EH (cell line): Measurements from ENCODE around the gene DUSP14.
A peak's percentile ranks its signal among the peaks of the same experiment; 100 is the strongest.

Source experiments
- DNase-seq: peaks from one replicate; pipeline ENCODE4 v3.0.0-alpha.2; 2015; ENCODE audit warnings: low read depth

DUSP14 gene

DNA sequence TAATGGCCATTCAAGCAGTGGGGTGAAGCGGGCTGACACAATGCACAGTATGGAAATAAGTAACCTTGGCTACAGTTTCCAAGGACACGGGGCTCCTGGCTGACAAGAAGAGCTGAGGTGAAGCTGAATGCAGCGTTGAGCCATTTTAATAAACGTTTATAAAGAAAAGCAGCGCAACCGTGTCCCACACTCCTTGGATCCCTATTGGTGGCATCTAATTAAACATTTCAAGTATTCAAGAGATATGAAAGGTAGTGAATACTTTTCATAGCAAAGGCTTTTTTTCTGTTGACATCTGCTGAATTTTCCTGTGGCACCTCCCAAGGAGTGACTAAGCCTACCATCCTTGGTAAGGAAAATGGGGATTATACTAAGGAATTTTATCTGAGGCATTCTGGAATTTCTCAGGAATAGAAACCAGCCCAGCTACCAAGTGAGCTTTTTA lies 26.5 kb downstream of the DUSP14 start:
- DNase-seq, result peak; percentile 79

- DNase-seq, result no peak
Observed at GRCh38 chr17:37517881-37518280, 28.2 kb downstream of the DUSP14 start.

DNA sequence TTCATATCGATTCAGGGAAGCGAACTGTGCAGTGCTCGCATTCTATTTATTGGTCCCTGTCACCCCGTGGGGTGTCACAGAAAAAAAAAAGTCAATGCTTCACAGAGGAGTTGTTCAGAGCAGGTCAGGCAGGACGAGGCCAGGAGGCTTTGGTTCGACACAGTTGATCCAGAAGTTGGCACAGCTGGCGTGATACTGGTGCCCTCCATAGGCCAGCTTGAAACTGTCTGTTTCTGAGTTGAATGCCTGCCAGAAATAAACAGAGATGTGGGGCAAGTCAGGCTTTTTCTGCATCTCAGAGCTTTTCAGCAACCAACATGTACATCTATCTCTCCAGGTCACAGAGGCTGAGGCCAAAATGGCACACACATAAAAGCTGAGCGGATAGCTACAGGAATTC lies 29.1 kb downstream of the DUSP14 start:
- DNase-seq, result no peak

DNA sequence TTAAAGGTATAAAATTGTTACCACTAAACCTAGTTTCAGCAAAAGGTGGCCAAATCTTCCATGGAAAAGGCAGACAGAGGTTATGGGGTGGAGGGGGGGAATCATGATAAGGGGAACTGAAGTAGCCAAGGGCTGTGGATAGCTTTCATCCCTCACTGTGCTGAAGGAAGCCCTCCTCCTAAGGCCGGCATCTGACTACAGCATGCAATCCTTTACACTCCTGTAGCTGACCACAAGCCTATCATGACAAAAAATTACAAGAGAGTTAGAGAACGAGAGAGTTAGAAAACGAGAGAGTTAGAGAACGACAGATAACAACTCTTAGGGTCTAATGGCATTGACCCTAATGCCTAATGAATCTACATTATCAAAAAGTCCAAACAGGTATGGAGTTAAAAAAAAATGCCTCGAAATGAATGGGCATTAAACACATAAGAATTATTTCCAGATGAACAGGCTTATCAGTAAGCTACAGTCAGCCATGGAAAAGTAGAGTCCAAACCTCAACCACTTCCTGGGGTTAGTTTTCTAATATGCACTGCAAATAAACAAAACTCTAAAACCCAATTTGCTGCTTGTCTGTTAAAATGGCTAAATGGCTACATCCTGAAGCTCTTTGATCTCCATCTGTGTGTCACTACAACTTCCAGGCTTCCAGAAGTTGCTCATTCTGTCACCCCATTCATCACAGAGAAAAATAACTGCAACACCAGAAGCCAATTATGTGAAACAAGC lies 29.7 kb downstream of the DUSP14 start:
- DNase-seq, result peak; percentile 58

DNA sequence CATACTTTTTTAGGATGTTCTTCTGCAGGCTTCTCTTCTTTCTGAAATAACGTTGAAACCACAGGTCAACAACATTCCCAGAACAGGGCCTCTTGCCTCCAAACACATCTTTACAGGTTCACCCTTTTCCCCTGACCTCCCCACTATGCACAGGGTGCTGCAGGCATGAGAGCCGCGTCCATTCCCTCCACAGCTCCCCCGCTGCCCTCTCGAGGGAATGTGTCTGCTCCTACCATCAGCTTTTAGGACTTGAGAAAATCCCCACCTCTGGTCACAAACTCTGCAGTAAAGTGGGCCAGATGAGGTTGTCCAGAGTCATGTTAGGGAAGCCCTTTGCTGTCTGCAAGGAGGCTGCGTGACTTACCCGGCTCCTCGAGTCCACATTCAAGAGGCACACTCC lies 30.5 kb downstream of the DUSP14 start:
- DNase-seq, result no peak

DNA sequence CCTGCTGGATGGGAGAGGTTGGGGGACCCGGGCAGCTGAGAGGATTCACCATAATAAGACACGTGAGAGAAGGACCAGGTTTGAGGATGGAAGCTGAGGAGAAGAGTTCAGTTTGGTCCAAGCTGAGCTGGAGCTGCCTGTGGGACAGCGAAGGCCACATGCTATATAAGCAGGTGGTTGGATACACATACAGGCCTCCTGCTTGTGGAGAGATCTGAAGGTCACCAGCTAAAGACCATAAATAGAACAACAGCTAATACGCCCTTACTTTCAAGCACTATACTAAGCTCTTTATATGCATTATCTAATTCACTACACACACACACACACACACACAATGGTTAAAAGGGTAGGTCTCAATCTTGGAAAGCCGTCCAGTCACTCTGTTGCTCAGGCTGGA lies 32.1 kb downstream of the DUSP14 start:
- DNase-seq, result no peak

DNA sequence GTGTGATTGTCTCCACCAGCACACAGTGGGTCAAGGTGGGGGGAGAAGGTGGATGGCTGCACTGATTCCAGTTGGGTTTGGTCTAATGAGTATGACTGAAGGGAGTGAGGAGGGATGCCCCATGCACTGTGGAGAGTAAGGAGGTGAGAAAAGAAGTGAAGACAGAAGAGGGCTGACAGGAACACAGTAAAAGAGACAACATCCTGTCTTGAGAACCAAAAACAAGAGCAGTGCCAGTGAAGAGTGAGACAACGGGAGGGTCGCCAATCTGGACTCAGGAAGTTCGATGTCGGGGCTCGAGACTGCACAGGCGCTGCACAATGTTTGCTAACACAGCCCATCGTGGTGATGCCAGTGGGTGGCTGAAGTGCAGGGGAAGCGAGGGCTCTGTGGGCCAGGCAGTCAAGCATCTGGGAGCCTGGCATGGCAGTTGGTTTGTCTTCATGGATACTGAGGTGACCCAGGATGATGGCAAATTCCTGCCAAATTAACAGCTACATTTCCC lies 34.1 kb downstream of the DUSP14 start:
- no peak for DNase-seq

GRCh38 chr17:37527249-37527851 lies 37.7 kb downstream of the DUSP14 start:
- DNase-seq, result peak; percentile 63

DNA sequence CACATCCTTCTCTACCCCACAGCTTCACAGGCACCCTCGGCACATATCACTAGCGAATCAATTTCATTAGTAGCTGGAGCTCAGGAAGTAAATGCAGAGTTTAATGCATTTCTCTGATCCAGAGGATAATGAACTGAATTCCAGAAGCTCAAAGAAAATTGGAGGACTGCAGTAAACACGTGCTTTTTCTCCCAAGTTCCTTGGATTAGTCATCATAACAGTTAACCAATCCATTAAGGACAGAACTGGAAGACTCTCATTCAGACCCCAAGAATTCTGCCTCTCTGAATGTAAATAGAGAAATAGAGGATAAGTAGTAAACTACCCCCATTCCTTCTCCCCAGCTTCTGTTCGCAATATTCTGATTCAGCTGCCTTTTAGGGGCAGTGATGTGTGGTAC lies 40.7 kb downstream of the DUSP14 start:
- DNase-seq, result peak; percentile 69

- DNase-seq, result no peak
Observed at GRCh38 chr17:37532756-37533155, 43.1 kb downstream of the DUSP14 start.

DNA sequence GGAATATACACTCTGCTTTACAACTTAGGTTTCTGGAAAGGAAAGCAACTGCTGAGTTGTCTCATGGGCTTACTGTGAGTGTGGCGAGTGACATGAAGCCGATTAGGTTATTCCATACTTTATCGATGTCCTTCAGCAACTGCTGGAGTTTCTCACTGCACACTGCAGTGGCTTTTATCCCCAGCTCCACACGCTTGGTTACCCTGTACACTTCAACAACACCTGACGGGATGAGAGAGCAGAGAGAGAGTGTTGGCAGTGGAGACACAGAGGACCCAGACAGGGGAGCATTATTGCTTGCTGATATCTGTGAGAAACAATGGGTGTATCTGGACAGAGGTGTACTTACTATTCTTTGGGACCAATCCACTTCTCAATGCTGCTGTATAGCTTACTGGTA lies 46.2 kb downstream of the DUSP14 start:
- no peak for DNase-seq

GRCh38 chr17:37538981-37539659 lies 49.4 kb downstream of the DUSP14 start:
- no peak for DNase-seq

DNA sequence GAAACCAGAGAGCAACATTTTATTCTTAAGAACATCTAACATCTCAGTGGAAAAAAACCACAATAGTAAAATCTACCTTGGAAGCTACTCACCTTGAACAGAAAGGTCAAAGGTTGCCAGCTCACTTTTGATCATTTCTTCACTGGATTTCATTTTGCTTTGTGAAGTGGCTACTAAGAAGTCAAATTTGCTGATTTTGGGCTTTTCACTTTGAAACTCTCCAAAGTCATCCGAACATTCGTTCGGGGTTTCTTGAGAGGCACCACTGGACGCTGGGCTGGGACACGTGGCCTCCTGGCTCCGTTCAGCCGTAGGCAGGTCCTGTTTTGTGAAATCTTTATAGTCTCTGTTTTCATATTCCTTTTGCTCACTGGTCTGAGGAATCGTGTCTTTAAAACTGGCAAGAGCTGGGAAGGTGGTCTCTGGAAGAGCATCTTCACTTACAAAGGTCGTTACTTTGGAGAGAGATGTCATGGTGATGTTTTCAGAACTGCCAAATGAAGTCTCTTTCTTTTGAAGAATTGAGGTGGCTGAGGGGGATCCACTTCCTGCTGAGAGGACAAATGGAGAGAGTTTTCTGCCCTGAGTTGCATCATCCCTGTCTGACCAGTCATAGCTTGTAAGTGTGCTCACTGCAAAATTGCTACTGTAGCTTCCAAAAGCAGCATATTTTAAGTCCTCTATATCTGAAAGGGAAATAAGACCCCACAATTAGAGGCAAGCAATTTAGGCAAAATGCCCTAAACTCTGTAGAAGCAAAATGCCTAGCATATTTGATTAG lies 52.4 kb downstream of the DUSP14 start:
- peak; percentile 78 for DNase-seq

DNA sequence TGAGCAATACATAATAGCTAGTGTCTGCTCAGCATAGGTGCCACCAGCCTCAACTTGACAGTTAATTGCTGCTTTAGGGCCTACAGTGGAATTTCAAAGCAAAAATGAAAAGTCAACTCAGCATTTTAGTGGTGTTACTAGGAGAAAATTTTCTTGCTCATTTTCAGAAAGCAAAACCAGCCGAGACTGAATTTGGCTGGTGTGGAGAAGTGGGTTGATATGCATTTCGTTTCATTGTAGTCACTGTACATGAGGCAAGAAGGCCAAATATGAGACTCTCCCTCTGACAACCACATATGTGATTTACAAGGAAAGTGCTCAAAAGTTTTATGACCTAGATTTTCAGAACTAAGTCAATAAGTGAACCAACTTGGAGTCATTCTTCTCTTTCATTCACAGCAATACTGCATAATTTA lies 54.0 kb downstream of the DUSP14 start:
- peak; percentile 24 for DNase-seq

GRCh38 chr17:37545486-37545885 lies 55.8 kb downstream of the DUSP14 start:
- DNase-seq, result no peak

DNA sequence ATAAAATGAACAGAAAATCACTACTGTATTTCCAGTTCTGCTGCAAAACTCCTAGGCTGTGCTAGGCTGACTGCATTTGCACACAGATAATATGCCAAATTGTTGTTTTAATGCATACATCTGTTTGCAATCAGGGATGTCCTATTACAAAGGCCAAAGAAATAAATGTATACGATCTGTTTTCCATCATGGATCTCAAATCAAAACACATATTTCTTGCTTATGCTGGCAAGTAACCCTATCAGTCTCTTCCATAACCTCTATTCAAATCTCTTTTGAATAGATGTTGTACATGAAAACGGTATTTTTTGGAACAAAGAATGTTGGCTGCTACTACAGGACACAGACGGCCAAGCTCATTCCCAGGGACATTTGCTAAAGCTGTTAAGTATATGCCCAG lies 56.6 kb downstream of the DUSP14 start:
- DNase-seq, result no peak

DNA sequence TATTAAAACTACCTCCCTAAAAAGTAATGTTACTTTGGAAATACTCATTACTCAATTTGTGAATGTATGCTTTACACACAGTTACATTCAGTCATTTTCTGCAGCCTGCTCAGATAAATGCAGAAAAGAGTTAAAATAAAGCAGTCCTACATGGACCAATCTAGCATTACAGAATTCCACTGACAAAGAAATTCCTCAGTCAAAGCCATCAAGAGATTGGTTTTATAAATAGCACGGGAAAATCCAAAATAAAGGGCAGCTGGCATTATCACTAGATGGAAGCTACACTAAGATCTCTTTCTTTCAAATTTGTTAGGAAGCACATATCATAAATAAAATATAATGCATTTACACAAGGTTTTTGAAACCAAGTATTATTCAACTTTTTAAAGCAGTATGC lies 58.3 kb downstream of the DUSP14 start:
- DNase-seq, result no peak

- DNase-seq, result no peak
Observed at GRCh38 chr17:37551788-37552187, 62.1 kb downstream of the DUSP14 start.

- no peak for DNase-seq
Observed at GRCh38 chr17:37553401-37553966, 63.8 kb downstream of the DUSP14 start.

DNA sequence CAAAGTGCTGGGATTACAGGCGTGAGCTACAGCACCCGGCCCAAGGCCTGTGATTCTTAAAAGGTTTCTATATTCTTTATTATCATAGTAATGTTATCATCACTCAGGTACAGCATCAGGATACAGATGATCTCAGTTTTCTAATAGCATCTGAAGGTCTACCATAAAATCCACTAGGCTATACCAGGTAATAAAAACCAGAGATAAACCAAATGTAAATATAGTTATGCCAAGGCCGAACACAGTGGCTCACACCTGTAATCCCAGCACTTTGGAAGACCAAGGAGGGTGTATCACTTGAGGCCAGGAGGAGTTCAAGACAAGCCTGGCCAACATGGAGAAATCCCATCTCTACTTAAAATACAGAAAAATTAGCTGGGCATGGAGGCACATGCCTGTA lies 65.7 kb downstream of the DUSP14 start:
- DNase-seq, result no peak

DNA sequence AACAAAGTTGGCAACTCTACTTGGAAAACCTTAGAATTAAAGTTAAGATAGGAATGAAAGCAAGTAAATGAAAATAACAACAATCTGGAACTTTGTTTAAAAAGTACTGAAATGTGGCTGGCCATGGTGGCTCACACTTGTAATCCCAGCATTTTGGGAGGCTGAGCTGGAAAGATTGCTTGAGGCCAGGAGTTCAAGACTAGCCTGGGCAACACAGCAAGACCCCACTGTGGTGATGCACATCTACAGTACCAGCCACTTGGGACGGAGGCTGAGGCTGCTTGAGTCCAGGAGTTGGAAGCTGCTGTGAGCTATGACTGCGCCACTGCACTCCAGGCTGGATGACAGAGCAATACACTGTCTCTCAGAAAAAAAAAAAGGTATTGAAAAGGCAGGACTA lies 67.8 kb downstream of the DUSP14 start:
- no peak for DNase-seq

DNA sequence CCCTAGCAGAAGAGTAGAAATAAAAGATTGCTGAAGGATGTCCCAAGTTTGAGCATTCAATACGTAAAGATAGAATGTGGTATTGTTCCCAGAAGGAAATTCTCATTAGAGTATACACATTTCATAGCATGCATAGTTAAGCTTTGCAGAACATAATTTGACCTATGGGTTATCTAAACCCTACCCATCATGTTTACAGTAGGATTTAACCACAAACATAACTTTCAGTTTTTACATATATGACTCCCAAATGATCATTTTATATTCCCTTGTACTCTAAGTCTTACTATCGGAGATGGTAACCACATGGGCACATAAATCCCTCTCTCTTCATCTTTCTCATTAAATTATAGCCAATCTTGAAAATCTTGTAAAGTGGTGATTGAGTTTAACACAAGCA lies 68.6 kb downstream of the DUSP14 start:
- no peak for DNase-seq
